GM18507 (cell line): Measurements from ENCODE around the gene TCF7L2.

Experiments
- DNase-seq: peaks from one replicate; pipeline ENCODE4 v3.0.0; 2011; ENCODE audit warnings: low read depth; ENCODE audit not compliant: insufficient read length; ENCODE audit errors: extremely low spot score
- FAIRE-seq: peaks from 2 replicates; lab custom pipeline; 2011; peaks lifted over from hg19 to GRCh38; lab: Jason Lieb, UNC

Gene TCF7L2

DNA sequence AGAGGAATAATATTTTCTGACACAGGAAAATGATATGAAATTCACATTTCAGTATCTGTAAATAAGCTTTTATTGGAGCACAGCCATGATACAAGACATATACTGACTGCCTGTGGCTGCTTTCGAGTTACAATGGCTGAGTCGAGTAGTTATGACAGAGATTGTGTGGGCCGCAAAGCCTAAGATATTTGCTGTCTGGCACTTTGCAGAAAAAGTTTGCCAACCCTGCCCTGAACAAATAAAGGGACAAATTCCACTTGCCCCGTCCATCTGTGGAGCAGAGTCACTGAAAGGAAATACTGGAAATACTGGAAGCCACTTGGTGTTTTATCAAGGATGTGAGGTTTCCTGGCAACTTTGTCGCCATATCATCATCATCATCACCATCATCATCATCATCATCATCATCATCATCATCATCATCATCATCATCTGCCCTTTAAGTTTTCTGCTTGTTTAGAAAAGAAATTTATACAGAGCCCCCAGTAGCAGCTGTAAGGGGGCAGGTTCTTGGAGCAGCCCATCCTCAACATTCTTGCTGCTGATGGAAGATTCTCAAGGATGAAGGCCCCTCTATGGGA is 85.8 kb downstream of the TCF7L2 start:
- no peak for FAIRE-seq
- no peak for DNase-seq

DNA sequence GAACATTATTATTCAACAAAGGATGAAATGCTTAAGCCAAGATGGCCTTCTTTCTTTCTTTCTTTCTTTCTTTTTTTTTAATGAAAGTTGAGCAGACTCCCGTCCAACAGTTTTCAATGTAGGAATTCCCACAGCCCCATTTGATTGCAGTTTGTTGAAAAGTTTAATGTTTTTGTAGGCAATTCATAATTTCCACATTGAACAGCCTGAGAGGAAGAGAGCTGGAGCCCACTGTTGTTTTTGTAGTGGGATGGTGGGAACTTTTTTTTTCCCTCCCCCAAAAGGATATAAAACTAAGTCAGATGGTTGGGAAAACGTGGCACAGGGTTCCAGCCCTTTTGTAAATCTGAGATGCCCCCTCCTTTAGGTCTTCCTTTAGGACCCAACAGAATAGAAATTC is 86.6 kb downstream of the TCF7L2 start:
- FAIRE-seq = no peak

DNA sequence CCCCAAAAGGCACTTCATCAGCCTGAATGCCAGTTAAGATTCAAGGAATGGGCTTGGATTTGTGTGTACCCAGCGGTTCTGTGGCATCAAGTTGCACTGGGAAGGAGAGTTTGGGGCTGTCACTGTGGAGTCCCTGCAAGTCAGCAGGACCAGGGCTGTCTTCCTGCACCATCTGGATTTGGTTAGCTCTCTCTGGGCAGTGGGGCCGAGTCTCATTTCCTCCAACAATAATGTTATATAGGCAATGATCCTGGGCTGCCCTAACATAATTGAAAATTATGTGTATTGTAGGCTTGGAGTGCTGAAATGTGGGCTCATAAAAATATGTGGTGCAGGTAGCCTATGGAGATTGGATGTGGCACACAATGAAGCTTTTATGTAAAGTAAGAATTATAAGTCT is 87.2 kb downstream of the TCF7L2 start:
- no peak for FAIRE-seq
- DNase-seq = no peak

More for the DNA sequence above, 86.6 kb downstream of the TCF7L2 start:
- DNase-seq = no peak

DNA sequence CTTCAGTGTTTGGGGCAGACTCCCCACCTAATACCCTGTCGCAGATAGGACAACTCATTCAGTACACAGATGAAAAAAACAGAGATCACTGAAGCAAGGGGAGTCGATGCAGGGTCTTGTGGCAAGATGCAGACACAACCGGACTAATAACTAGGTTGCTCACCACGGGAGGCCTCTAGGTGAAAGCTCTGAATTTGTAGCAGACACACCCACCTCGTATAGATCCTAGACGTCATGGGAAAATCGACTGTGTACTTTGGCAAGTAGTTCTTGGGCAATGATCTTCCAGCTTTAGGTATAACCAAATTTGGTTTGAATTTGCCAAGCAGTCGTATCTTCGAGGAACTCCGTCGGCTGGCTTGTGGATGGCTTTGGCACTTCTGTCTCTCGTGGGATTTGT is 88.1 kb downstream of the TCF7L2 start:
- DNase-seq (no peak), FAIRE-seq (no peak)

DNA sequence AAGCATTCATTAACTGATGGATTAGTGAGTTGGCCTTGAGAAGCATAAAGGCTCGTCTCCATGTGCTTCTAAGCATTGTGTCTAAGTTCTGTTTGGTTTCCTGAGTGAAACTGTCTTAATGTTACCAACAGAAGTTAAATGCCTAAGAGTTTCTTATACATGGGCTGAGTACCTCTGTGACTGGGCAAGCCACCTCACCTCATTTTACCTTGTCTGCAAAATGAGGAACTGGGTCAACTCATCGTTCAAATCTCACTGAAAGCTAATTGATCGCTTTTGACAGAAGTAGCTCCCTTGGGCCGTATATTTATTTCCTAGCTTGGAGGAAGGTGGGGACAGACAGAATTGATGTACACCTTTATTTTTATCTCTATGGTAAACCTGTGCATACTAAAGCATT is 88.9 kb downstream of the TCF7L2 start:
- DNase-seq (no peak), FAIRE-seq (no peak)

DNA sequence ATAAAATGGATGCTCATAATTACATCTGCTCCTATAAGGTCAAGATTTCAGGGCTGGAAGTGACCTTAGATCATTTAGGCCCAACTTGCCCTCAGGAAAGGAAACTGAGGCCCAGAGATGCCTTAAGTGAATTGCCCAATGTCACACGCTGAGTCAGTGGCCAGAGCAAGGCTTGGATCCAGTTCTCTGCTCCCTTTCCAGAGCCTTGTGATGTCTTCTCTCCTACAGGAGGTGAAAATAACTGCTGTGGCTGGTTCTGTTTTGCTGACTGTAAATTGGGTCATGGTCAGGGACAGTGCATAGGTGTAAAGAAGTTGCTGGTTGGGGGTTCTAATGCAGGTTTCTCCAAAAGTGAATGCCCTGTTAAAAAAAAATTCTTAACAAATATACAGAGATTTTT is 91.3 kb downstream of the TCF7L2 start:
- FAIRE-seq (no peak), DNase-seq (no peak)

DNA sequence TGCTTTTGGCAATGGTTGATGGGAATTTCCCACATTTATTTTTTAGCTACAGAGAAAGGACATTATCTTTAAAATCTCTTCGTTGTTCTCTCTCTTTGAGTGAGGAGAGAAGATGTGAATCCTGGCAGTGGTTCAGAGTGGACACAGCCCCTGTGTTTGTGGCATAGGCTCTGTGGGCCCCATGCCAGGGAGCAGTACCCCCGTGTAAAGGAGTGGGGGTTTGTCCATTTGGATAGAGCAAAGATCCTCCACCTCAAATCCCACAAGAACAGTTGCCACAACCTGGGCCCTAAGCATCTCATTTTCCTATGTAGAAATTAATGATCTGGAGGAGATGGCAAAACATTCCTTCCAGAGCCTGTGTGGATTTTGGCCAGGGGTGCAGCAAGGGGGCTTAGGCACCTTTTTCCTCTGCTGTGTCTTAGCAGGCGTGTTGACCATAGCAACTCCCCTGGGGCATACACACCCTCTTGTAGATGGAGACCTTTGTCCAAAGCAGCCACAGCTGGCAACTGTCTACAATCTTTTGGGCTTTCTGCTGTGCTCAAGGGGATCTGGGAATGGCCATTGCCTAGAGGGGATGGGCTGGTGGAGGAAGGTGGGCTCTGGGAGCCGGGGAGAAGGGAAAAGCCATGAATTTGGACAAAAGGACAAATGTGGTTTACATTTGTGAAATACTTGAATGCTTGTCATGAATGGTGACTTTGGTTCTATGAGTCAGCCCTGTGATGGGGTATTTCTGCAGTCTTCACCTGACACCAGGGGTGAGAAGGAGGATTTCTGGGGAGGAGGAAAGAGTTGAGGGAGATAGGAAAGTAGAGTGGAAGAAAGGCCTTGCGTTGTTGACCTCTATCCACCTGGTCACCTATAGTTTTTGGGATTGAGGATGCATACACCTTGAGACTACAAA is 92.0 kb downstream of the TCF7L2 start:
- FAIRE-seq = no peak
- DNase-seq = no peak

DNA sequence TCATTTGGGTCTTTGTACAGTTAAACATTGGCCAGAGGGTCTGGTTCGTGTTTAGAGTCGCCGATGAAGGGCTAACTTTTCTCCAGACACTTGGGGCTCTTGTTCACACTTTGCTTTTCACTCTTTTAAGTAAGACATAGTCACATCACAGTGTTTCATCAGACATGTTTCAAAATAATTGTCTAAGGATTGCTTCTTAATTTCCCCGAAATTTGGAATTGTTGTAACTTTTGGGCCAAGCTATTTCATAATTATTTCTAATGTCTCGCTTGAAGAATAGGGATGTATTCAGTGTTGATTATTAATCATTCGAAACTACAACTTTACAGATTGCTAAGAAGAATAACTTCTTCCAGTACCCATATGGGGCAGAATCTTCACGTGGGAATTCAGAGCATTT is 92.8 kb downstream of the TCF7L2 start:
- DNase-seq (no peak), FAIRE-seq (no peak)

DNA sequence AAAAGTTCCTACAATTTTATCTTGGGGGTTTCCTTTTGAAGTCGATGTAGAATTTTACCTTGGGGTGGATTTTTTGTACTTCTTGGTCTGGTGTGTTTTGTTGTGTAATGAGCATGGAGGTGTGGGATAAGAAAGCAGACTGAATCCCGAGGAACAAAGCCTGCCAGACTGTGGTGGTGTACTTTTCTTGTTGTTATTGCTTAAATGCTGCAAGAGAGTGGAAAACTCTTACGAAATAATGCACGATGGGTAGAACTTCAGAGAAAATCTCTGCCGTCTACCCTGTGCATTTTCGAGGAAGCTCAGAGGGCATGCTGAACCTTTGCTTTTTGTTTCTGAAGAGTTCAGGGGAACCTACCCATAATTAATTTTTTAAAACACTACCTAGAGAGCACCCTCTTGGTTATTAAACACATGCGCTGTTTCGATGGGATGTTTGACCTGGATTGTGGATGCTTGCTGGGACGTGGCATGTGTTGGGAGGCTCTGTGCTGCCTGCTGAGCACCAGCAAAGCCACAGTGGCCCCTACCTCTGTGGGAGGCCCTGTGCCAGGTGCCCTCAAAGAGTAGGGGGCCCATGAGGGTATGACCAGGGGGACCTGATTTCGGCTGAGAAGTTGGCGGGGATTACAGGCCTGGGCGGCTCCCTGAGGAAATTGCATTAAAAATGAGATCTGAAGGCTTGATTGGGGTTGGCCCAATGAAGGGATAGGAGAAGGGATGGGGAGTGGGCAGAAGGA is 94.1 kb downstream of the TCF7L2 start:
- FAIRE-seq = no peak
- DNase-seq = no peak

DNA sequence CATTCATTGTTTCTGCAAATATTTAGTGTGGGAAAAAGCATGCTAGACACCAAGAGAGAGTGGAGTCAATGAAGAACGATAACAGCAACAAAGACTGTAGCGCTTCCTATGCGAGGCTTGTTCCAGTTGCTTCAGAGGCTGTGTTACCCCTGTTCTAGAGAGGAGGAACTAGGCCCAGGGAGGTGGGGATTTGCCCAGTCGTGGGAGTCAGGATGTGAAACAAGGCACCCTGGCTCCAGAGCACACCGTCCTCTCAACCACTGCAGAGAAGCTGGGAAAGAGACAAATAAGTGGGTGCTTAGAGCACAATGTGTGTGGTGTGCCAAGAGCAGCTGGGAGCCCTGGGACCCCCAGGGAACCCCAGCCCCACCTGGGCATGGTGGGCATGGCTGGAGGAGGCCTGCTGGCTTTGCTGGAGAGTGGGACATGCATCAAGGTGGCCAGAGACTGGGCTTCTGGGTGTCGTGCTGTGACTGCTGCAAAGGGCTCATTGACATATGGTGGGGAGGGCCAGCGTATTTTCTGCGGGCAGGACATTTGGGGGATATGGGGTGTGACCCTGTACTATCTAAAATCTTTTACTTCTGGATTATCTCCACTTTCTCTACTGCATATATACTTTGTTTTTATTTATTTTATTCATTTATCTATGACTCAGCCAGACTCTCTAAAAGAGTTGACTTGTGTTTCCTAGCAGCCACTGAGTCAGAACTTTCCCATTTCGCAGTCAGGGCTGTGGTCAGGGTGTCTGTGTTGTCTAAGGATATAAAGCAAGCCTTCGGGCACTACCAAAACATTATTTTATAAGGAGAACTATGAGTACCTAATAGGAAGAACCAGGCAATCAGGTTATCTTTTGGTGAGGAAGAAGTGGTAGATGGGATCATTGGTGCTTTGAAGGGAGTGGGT is 95.4 kb downstream of the TCF7L2 start:
- DNase-seq (no peak), FAIRE-seq (no peak)

DNA sequence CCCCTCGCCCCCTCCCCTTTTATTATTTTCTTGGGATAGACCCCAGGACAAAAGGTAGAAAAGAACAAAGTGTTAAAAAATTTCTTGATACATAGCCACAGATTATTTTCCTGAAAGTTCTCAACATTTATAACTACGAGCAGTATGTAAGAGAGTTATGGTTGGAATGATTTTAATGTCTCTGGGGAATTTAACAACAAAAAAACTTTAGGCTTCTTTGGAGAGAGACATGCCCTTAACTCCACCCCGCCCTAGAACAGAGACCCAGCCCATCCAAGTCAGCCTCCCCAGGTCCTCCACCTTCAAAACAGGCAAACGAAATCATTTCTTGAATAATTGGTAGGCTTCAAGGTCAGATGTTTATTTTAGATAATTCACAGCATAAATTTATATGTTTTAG is 97.1 kb downstream of the TCF7L2 start:
- DNase-seq = no peak
- FAIRE-seq = no peak

DNA sequence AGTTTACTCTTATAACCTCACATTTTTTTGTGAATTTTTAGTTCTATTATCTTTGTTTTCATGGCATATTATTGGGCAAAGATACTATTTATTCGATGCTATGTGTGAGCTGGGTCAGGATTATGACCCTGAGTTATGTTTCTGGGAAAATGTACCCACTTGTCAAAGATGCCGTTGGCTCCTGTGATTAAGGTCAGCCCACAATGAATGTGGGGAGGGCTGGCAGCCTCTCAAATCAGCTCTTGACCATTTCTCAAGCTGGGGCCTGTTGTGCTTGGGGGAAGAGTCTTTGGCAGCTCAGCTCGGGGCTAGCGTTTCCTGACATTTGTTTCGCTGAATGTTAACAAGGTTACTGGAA is 97.5 kb downstream of the TCF7L2 start:
- FAIRE-seq = no peak
- no peak for DNase-seq

DNA sequence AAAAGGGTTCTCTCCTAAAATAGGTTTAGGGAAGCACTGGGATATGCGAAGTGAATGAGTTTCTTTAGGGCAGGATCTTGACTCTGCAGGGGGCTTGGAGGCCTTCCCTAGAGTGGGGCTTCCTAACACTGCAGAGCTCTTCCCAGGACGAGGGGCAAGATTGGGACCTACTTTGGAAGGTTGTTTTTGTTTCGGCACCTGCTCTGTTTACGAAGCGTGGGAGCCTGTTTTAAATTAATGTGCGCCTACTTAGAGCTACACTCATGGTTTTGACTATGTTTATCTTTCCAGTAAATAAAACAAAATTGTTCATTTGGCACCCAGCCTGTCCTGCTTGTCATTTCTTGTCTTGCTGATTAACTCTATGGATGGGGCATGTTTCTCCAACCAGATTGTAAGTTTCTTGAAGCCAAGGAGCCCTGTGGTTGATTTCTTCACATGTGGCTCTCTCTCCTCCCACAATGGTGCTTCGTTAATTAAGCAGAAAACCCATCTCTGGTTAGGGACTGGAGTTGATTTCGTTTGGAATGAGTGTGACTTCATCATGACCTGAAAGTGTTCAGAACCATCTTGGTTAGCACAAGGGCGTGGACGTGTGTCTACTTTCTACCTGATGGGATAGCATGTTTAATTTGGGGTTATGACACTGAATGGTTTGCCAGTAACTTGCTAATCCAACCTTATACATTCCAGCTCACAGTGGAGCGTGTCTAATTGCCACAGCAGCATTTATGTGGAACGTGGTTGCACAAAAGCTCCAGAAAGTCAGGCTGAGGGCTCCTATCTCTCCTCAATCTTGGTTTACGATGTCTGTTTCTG is 98.1 kb downstream of the TCF7L2 start:
- FAIRE-seq = no peak
- no peak for DNase-seq

DNA sequence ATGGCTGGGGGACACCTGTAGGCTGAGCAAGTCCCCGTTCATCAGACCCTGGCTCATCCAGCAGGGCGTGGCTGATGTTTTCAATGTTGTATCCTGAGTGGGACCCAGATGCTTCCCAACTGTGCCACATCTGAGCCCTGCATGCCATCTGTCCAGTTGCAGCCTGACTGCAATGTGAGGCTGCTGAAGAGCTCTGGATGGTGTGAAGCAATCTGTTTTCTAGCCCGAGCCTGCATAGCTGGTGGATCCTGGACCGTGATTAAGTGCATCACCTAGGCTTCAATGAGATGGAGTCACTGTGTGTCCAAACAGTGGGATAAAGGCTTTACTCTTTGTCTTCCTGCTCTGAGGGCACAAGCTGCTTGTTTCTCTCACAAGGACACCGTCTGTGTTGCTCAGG is 99.8 kb downstream of the TCF7L2 start:
- FAIRE-seq = no peak
- no peak for DNase-seq

DNA sequence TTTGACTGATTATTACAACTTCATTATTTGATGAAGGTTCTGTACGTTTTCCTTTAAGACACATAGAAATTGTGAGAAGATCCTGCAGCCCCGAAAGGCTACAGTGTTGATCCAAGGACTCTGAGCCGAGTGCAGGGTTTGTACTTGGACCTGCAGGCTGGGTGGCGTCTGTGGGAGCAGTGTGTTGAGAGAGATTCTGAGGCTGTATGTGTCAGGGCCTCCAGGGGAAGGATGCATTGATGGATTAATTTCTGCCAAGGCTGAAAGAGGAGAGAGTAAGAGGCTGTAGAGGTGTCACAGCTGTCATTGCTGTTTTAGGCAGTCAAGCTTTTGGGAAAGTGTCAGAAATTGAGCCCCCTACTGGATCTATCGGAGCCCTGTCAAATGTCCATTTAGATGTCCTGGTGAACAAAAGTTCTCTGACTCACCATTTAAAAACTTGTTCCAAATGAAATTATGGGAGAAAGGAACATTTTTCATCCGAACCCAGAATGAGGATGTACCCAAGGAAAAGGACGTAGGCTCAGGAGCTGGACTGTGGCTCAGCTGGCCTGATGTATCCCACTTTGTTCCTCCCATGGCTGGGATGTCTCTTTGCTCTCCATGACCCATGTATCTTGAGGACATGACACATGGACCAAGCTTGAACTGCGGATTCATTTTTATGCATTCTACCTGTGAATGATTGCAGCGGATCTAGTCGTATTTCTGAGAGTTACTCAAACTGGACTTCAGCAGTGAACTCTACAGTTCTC is 102.2 kb downstream of the TCF7L2 start:
- DNase-seq (no peak), FAIRE-seq (no peak)

DNA sequence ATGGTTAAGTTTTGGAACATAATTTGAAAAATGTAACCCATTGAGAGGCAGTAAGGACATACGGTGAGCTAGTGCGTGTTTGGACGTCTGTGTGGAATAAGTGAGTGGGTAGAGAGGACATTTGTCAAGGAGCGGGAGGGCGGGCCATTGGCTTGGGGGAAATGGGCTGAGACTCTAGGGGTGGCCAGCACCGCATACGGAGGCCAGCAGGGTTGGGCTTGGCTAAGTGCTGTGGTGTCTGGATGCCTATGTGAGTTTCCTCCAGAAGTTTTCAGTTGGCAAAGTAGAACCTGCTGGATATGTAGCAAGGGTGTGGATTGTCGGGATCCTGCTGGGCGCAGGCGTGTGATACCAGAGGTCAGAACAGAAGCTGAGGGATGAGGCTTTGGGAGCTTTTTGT is 103.0 kb downstream of the TCF7L2 start:
- DNase-seq = no peak
- no peak for FAIRE-seq

DNA sequence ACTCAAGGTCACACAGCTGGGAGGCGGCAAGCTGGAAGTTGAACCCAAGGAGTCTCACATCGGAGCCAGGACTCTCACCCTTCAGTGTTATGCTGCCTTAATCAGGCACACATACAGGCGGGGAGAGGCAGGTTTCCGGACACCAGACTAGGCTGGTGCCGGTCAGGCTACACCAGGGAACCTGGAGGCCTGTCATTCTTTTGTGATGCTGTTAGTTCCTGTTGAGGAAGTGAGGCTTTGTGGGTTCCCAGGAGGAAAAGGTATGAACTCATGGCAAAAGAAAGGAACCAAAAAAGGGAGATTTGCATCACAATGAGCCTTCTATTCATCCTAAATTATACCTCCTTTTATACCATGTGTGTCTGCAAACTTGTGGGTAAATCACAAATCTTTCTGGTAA is 103.8 kb downstream of the TCF7L2 start:
- FAIRE-seq = no peak
- DNase-seq = no peak

DNA sequence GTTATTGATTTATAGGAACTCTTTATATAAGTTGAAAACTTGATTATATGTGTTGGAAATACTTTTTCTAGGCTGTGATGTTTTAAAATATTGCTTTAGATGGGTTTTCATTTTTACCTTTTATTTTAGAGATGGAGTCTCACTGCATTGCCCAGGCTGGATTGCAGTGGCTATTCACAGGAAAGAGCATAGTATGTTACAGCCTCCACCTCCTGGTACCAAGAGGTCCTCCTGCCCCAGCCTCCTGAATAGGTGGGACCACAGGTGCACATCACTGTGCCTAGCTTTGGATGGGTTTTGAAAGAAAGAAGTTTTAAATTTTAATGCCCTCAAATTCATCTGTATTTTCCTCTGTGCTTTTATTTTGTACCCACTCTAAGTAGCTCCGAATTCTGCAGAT is 105.4 kb downstream of the TCF7L2 start:
- FAIRE-seq = no peak

More for the DNA sequence above, 105.4 kb downstream of the TCF7L2 start:
- no peak for DNase-seq
